Adrenal gland (tissue), 12 donors: ENCODE results near the gene BCL11A. TPM values are rescaled to one million over a fixed set of nuclear protein-coding genes. Genes with fewer than 3 reads are reported as not detected.

Source experiments
- DNase-seq, 7 donors: peaks; one replicate each; pipeline ENCODE4 v3.0.0-alpha.2; 2019 to 2020
- H3K27ac ChIP-seq, 5 donors: fragments of 200-600 bp; sonication (generic) in 4 of 5; 1 replicate in 3 of 5; 2 replicates in 2 of 5; pipeline versions ENCODE4 v1.5.1 to v1.8.0; 2016 to 2020; ENCODE audit warnings: mild to moderate bottlenecking in 1 of 5
- H3K27me3 ChIP-seq: fragments of 200-600 bp; 2 replicates; pipeline ENCODE4 v1.8.0; 2021
- H3K36me3 ChIP-seq, 2 donors: fragments of 200-600 bp; replicated peaks in 1 of 2; 1 replicate in 1 of 2; 2 replicates in 1 of 2; pipeline versions ENCODE4 v1.5.1 to v1.8.0; 2018 to 2022
- H3K4me1 ChIP-seq, 2 donors: fragments of 200-600 bp; replicated peaks in 1 of 2; 1 replicate in 1 of 2; 2 replicates in 1 of 2; pipeline versions ENCODE4 v1.5.1 to v1.8.0; 2018 to 2021
- H3K4me3 ChIP-seq, 4 donors: fragments of 200-600 bp; sonication (generic) in 3 of 4; one replicate each; pipeline ENCODE4 v1.5.1; 2016 to 2018
- H3K9me3 ChIP-seq, 3 donors: fragments of 200-600 bp; sonication (generic) in 1 of 3; replicated peaks in 1 of 3; 1 replicate in 2 of 3; 2 replicates in 1 of 3; pipeline versions ENCODE4 v1.5.1 to v1.8.0; 2016 to 2021
- CTCF ChIP-seq, 6 experiments: fragments of 450-650 bp in 4 of 6; fragments of 200-600 bp in 2 of 6; sonication (generic) in 1 of 6; IDR thresholded peaks; 1 replicate in 5 of 6; 2 replicates in 1 of 6; pipeline versions ENCODE4 v1.5.1 to v1.8.0; 2016 to 2021; ENCODE audit warnings: antibody characterized with exemption in 6 of 6, mild to moderate bottlenecking in 2 of 6, moderate library complexity in 1 of 6
- POLR2A ChIP-seq, 2 donors: fragments of 450-650 bp; IDR thresholded peaks; one replicate each; pipeline ENCODE4 v1.6.1; 2017; ENCODE audit warnings: antibody characterized with exemption in 2 of 2, mild to moderate bottlenecking in 2 of 2, moderate library complexity in 1 of 2
- WGBS, 4 donors: extraction: QIAGEN DNeasy Blood & Tissue Kit in 2 of 4; methylation state at CpG; one replicate each; pipeline versions ENCODE4 v1.1.5 to v1.1.7; 2013 to 2017; 5-methylcytosine and 5-hydroxymethylcytosine counted together
- intact Hi-C, 2 donors: fragments of 100-400 bp; cut with DNase I; formaldehyde crosslinking; loops; one replicate each; pipeline versions ENCODE4 v1.14.1 to v1.15.0; 2022 to 2023
- polyA plus RNA-seq, 3 donors: library from polyadenylated mRNA; stranded (reverse); fragments of 200-250 nt in 2 of 3; fragments of 350-450 nt in 1 of 3; fragmentation: Illumina TruSeq in 1 of 3; extraction: RNeasy Lipid Tissue Mini Kit (QIAGEN cat#74804) in 1 of 3; gene quantifications; one replicate each; pipeline ENCODE4 v1.2.3, GENCODE V29; 2013 to 2014
- total RNA-seq, 9 donors: library from RNA; depleted of rRNA in 4 of 9; stranded (reverse); fragments of >200 nt in 4 of 9; fragments of 120-200 nt in 1 of 9; fragmentation: NEBNext Ultra II Directional in 1 of 9; extraction: Animal tissue kit (Norgen Biotek cat#: 25700) in 1 of 9; gene quantifications; one replicate each; pipeline versions ENCODE4 v1.1.0 to v1.2.4, GENCODE V29; 2013 to 2023
- donor health status: healthy with polysubstance abuse.
- donor health status: Bipolar disorder and iron deficiency.
- donor health status: DM: yes; HTN: yes; CAD: no.
- donor health status: DM: no; HTN: no; CAD: no.
- donor health status: DM: no; HTN: no; CAD: no.
- donor health status: DM: yes; HTN: yes; CAD: no.

The BCL11A gene
- total and polyA plus RNA-seq, 12 donors = 2.9 to 16.7 (median 5.3) TPM

GRCh38 chr2:60518567-60518966, 34.9 kb downstream of the BCL11A start:
- no peak for DNase-seq
- Histone ChIP-seq H3K36me3 (no peaks in the 10 kb centered on the region), H3K27ac (no peak overlapping the region), H3K9me3 (no peaks in the 10 kb centered on the region), H3K27me3 (no peaks in the 10 kb centered on the region), H3K4me3 (no peak overlapping the region), H3K4me1 (peaks cover 0 to 3% of the 10 kb centered on the region in 2 donors)
- intact Hi-C loops = no loop called here
- WGBS, 4 donors = 82 to 91% (median 89%) methylated on average over 7 of the region's 7 CpGs
- no peak for TF ChIP-seq POLR2A (IDR thresholded peaks at IDR 0.05)
- no peak for TF ChIP-seq CTCF (IDR thresholded peaks at IDR 0.05)

- TF ChIP-seq POLR2A (IDR thresholded peaks at IDR 0.05) (no peak), CTCF (IDR thresholded peaks at IDR 0.05) (no peak)
- Histone ChIP-seq H3K36me3 (no peaks in the 10 kb centered on the region), H3K4me3 (no peak overlapping the region), H3K27me3 (no peaks in the 10 kb centered on the region), H3K9me3 (no peaks in the 10 kb centered on the region), H3K4me1 (no peaks in the 10 kb centered on the region), H3K27ac (no peak overlapping the region)
- 89 to 93% (median 92%) methylated on average over 4 of the region's 4 CpGs for WGBS, 4 donors
- no peak for DNase-seq
- intact Hi-C loops = no loop called here
Measured at GRCh38 chr2:60517446-60517845, 36.0 kb downstream of the BCL11A start.

- WGBS, 4 donors = 81 to 86% (median 84%) methylated on average over 4 of the region's 4 CpGs
- H3K36me3 ChIP-seq = no peaks in the 10 kb centered on the region
- no peak for TF ChIP-seq CTCF (IDR thresholded peaks at IDR 0.05)
- no peak for TF ChIP-seq POLR2A (IDR thresholded peaks at IDR 0.05)
- peak overlapping the region in 2 of 5 donors; percentile 40 to 57 for H3K27ac ChIP-seq
- peak overlapping the region in 1 of 4 donors; percentile 25 for H3K4me3 ChIP-seq
- DNase-seq = no peak
- H3K27me3 ChIP-seq = no peaks in the 10 kb centered on the region
- no peaks in the 10 kb centered on the region for H3K4me1 ChIP-seq
- intact Hi-C loops = no loop called here
- no peaks in the 10 kb centered on the region for H3K9me3 ChIP-seq
Measured at GRCh38 chr2:60516826-60517225, 36.6 kb downstream of the BCL11A start.

GRCh38 chr2:60516383-60516811, 37.1 kb downstream of the BCL11A start:
- 5 to 14% (median 10%) methylated on average over 6 of the region's 6 CpGs for WGBS, 4 donors
- no peak for TF ChIP-seq CTCF (IDR thresholded peaks at IDR 0.05)
- TF ChIP-seq POLR2A (IDR thresholded peaks at IDR 0.05) = no peak
- DNase-seq = peak; percentile 33 to 68 (median 54)
- intact Hi-C loops = no loop called here
- Histone ChIP-seq H3K27me3 (no peaks in the 10 kb centered on the region), H3K27ac (peak overlapping the region in 3 of 5 donors; percentile 9 to 57 (median 40)), H3K4me1 (no peaks in the 10 kb centered on the region), H3K36me3 (no peaks in the 10 kb centered on the region), H3K4me3 (peak overlapping the region in 1 of 4 donors; percentile 25), H3K9me3 (no peaks in the 10 kb centered on the region)
